ENCODE data around the gene VGLL4.

DNA sequence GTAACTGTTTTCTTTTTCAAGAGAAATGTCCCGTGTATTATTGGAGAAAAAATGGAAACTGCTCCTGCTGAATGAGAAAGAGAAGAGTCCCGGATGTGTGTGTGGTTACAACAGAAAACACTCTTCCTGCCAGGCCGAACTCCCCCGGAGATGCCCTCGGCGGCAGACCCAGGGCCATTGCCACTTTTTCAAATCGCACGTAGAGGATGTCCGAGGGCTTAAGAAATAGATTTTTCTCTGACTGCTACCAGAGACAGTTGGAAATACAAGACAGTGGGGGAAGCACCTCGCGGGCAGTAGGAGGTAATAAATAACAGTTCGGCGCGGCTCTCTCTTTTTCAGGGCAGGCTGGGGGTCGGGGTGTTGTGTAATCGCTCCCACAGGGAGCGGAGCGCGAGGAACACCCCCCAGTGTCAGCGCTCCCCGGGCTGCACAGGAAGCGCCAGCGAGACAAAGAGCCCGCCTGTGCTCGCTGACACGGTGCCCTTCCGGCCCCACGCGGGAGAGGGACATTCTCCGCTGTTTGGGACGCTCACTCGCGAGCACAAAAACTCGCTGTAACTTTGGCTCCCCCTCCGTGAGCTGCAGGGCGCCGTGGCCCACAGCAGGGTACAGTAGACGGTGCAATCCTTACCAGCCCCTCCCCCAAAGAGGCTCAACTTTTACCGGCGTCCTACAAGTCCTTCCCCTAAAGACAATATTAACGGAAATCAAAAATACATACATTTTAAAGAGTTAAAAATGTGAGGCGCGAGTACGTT, 1.1 kb downstream of the VGLL4 start:
- TF ChIP-seq CTCF (conservative IDR thresholded peaks at IDR 0.05; ENCODE audit: low read length) (no peak), EZH2phosphoT487 (IDR thresholded peaks at IDR 0.05; ENCODE audit: borderline replicate concordance) (no peak)

Measured in Loucy (cell line).